Keratinocyte (primary cell): ENCODE data around the gene SH3BP1. TPM values are rescaled to one million over a fixed set of nuclear protein-coding genes. Genes with fewer than 3 reads are reported as not detected.
"Not testable (repeated sequence)": the region's sequence is repeated elsewhere in the genome, so short reads cannot be mapped to it uniquely, and the experiment has no call there.

ENCODE experiments used
- DNase-seq: peaks from one replicate; pipeline ENCODE4 v3.0.0-alpha.2; 2011; ENCODE audit warnings: low read depth, missing footprints, low spot score
- FAIRE-seq: peaks from 2 replicates; lab custom pipeline; 2011; peaks lifted over from hg19 to GRCh38; lab: Jason Lieb, UNC
- H2AFZ ChIP-seq: 2 replicates; pipeline ENCODE4 v1.6.0; 2012; ENCODE audit warnings: low read length, control low read depth, inconsistent platforms; ENCODE audit not compliant: control insufficient read depth
- H3K27ac ChIP-seq: 2 replicates; pipeline ENCODE4 v1.5.1; 2011; ENCODE audit warnings: low read length; ENCODE audit not compliant: control insufficient read depth, insufficient read depth
- H3K27me3 ChIP-seq: 3 replicates; pipeline ENCODE4 v1.6.0; 2011; ENCODE audit warnings: low read length; ENCODE audit not compliant: control insufficient read depth, insufficient read depth; ENCODE audit errors: extremely low read depth
- H3K36me3 ChIP-seq, 2 experiments: 2 replicates in 1 of 2; 3 replicates in 1 of 2; pipeline ENCODE4 v1.5.1; 2011; ENCODE audit warnings: low read length in 2 of 2, mild to moderate bottlenecking in 1 of 2; ENCODE audit not compliant: control insufficient read depth in 2 of 2, insufficient read depth in 2 of 2; ENCODE audit errors: extremely low read depth in 1 of 2
- H3K4me1 ChIP-seq: 3 replicates; pipeline ENCODE4 v1.5.1; 2011; ENCODE audit warnings: low read length; ENCODE audit not compliant: control insufficient read depth, insufficient read depth; ENCODE audit errors: extremely low read depth
- H3K4me2 ChIP-seq: 3 replicates; pipeline ENCODE4 v1.6.0; 2011; ENCODE audit warnings: low read depth, low read length; ENCODE audit not compliant: control insufficient read depth, insufficient read depth; ENCODE audit errors: extremely low read depth
- H3K4me3 ChIP-seq, 3 experiments: fragments of 200-600 bp in 1 of 3; sonication (generic) in 1 of 3; 2 replicates in 2 of 3; 3 replicates in 1 of 3; pipeline ENCODE4 v1.5.1; 2011 to 2016; ENCODE audit warnings: low read length in 3 of 3, mild to moderate bottlenecking in 3 of 3, control low read depth in 2 of 3, inconsistent platforms in 1 of 3, low read depth in 1 of 3, mixed read lengths in 1 of 3, mixed run types in 1 of 3, moderate library complexity in 1 of 3; ENCODE audit not compliant: control insufficient read depth in 2 of 3, insufficient read depth in 2 of 3; ENCODE audit errors: extremely low read depth in 1 of 3
- H3K79me2 ChIP-seq: 2 replicates; pipeline ENCODE4 v1.6.0; 2012; ENCODE audit warnings: low read length; ENCODE audit not compliant: control insufficient read depth, insufficient read depth
- H3K9ac ChIP-seq: 3 replicates; pipeline ENCODE4 v1.6.0; 2011; ENCODE audit warnings: low read length; ENCODE audit not compliant: control insufficient read depth, insufficient read depth; ENCODE audit errors: extremely low read depth
- H3K9me1 ChIP-seq: 3 replicates; pipeline ENCODE4 v1.6.0; 2011; ENCODE audit warnings: low read length; ENCODE audit not compliant: control insufficient read depth, insufficient read depth; ENCODE audit errors: extremely low read depth
- H3K9me3 ChIP-seq: 2 replicates; pipeline ENCODE4 v1.5.1; 2012; ENCODE audit warnings: low read depth, low read length; ENCODE audit not compliant: control insufficient read depth
- H4K20me1 ChIP-seq: 3 replicates; pipeline ENCODE4 v1.6.0; 2011; ENCODE audit warnings: low read length; ENCODE audit not compliant: control insufficient read depth, insufficient read depth; ENCODE audit errors: extremely low read depth
- CTCF ChIP-seq, 3 experiments: IDR thresholded peaks in 1 of 3; conservative IDR thresholded peaks in 1 of 3; optimal IDR thresholded peaks in 1 of 3; 2 replicates in 2 of 3; 3 replicates in 1 of 3; pipeline versions ENCODE3 to v1.5.1; 2011; ENCODE audit warnings: low read length in 3 of 3, mild to moderate bottlenecking in 3 of 3, moderate library complexity in 2 of 3, control low read depth in 1 of 3, inconsistent platforms in 1 of 3; ENCODE audit not compliant: insufficient read depth in 2 of 3; ENCODE audit errors: extremely low read depth in 1 of 3
- EZH2 ChIP-seq: IDR thresholded peaks from one replicate; pipeline ENCODE4 v1.6.1; 2012; ENCODE audit warnings: inconsistent platforms, mild to moderate bottlenecking, low read length, moderate library complexity
- dilution Hi-C: fragments of 300-500 bp; cut with MboI; formaldehyde crosslinking; loops from one replicate; pipeline ENCODE4 v1.7.0; 2020; ENCODE audit warnings: low sequenced_read_pairs; ENCODE audit not compliant: extremely low pct_ligation_motif_present
- polyA plus RNA-seq, 5 experiments: library from polyadenylated mRNA; depleted of rRNA in 3 of 5; stranded (reverse) in 3 of 5; stranded (forward) in 1 of 5; unstranded in 1 of 5; fragments of >200 nt; gene quantifications; 1 replicate in 1 of 5; 2 replicates in 3 of 5; 3 replicates in 1 of 5; pipeline versions ENCODE4 v1.2.1 to v1.2.3, GENCODE V29; 2011 to 2012; ENCODE audit warnings: missing spikeins in 2 of 5, low read depth in 1 of 5, low replicate concordance in 1 of 5

SH3BP1 gene
- polyA plus RNA-seq, 1 donor (not counting 4 experiments of a cell fraction or from before 2014, with no cell fraction given), result 27.2 TPM

- no peaks in the 10 kb centered on the region for H3K79me2 ChIP-seq
- dilution Hi-C loops, result no loop called here
- no peak for TF ChIP-seq EZH2
- no peak for TF ChIP-seq CTCF (optimal IDR thresholded peaks at IDR 0.05 in 1 of 3, IDR thresholded peaks at IDR 0.05 in 1 of 3, conservative IDR thresholded peaks at IDR 0.05 in 1 of 3; ENCODE audit: extremely low read depth in 1 of 3, insufficient read depth in 2 of 3, low read length in 3 of 3)
- peaks cover 34% of the 10 kb centered on the region for H3K4me1 ChIP-seq
- no peak overlapping the region for H3K9ac ChIP-seq
- no peaks in the 10 kb centered on the region for H3K9me3 ChIP-seq
- peaks cover 2% of the 10 kb centered on the region for H3K9me1 ChIP-seq
- no peak overlapping the region for H3K27ac ChIP-seq
- DNase-seq (no peak), FAIRE-seq (no peak)
- peaks cover 13 to 28% of the 10 kb centered on the region in 2 experiments for H3K36me3 ChIP-seq
- H3K4me2 ChIP-seq, result no peak overlapping the region
- H4K20me1 ChIP-seq, result peaks cover 7% of the 10 kb centered on the region
- no peaks in the 10 kb centered on the region for H3K27me3 ChIP-seq
- H2AFZ ChIP-seq, result no peak overlapping the region
- H3K4me3 ChIP-seq, result no peak overlapping the region
These were observed 53.3 kb downstream of the SH3BP1 start for GRCh38 chr22:37692627-37693285.

GRCh38 chr22:37694131-37694530, 54.7 kb downstream of the SH3BP1 start:
- dilution Hi-C loops, H2AFZ ChIP-seq, H3K27ac ChIP-seq, H3K9me3 ChIP-seq, H3K9ac ChIP-seq, FAIRE-seq, H3K9me1 ChIP-seq, H3K79me2 ChIP-seq, H3K4me3 ChIP-seq, H3K27me3 ChIP-seq, H3K4me2 ChIP-seq, DNase-seq, H4K20me1 ChIP-seq: not testable (repeated sequence)
- peaks cover 13 to 21% of the 10 kb centered on the region in 2 experiments for H3K36me3 ChIP-seq
- peaks cover 29% of the 10 kb centered on the region for H3K4me1 ChIP-seq

- dilution Hi-C loops, FAIRE-seq, DNase-seq, H3K9me1 ChIP-seq, H3K27me3 ChIP-seq, H4K20me1 ChIP-seq, H3K79me2 ChIP-seq, H3K27ac ChIP-seq, H3K9me3 ChIP-seq, H2AFZ ChIP-seq, H3K9ac ChIP-seq: not testable (repeated sequence)
- peak overlapping the region; percentile 70 for H3K4me2 ChIP-seq
- H3K36me3 ChIP-seq, result peaks cover 12 to 16% of the 10 kb centered on the region in 2 experiments
- H3K4me3 ChIP-seq, result peak overlapping the region in 1 of 3 experiments; percentile 36
- peaks cover 11% of the 10 kb centered on the region for H3K4me1 ChIP-seq
These were observed 56.8 kb downstream of the SH3BP1 start for GRCh38 chr22:37696260-37696656.
